Right kidney (tissue), 1 donor: ENCODE results near the gene RAMP1.

ENCODE experiments used
- DNase-seq: peaks from one replicate; pipeline ENCODE4 v3.0.0-alpha.2; 2016

Gene RAMP1

DNA sequence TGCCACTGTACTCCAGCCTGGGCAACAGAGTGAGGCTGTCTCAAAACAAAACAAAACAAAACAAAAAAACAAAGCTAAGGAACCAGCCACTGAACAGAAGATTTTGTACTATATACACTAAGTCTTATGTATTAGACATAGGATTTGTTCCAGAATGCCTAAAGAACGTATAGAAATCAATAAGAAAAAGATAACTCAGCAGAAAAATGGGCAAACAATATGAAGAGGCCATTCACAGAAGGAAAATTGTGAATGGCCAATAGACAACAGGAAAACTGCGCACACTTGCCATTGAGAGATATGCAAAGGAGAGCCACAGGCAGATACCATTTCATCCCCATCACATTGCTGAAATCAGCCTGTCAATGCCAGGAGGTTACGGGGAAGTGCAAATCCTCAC is 92.5 kb downstream of the RAMP1 start:
- DNase-seq, result no peak

DNA sequence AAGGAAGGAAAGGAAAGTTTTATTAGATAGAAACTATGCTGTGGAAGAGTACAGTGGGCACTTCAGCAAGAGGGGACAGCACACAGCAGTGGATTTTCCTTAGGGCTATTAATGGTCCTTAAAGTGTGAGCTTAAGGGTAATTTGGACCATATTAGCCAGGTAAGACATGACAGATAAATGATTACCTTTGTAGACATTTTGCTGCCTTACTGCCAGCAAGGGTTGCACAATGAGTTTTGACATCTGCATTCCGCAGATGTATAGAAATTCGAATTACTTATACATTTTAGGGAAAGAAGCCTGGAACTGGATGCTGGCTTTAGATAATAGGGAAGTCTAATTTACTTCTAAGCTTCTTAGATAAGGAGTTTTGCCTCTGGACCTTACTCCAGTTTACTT is 93.4 kb downstream of the RAMP1 start:
- DNase-seq, result no peak

DNA sequence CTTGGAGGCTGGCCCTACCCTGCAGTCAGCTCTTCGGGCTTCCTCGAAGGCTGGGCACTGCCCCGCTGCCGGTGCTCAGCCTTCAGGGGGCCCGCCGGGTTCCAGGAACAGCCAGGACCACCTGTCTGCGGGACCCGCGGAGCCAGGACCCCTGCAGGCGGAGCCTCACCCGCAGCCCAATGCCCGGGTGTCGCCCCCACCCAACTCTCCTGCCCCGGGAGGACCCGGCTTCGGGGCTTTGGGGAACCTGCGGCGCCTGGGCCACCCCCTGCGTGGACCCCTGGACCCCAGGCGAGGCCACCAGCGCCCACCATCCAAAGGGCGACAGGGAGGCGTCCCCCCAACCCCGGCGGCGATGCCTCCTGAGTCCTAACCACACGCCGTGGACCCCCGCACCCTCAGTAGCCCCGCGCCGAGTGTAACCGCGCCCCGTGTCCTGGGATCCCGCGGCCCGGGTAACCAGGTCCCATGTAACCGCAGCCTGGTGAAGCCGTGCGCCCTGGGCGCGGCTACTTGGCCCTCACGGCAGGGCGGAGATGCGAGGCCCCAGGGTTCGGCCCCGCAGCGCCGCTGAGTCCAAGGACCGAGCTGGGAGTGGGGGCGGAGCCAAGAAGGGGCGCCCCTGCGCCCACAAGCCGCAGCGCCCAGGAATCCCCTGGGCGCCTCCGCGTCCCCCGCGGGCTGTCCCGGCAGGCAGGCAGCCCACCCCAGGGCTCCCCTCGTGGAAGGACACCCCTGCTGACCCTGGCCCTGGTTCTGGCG is 96.4 kb downstream of the RAMP1 start:
- DNase-seq, result peak; percentile 51

DNA sequence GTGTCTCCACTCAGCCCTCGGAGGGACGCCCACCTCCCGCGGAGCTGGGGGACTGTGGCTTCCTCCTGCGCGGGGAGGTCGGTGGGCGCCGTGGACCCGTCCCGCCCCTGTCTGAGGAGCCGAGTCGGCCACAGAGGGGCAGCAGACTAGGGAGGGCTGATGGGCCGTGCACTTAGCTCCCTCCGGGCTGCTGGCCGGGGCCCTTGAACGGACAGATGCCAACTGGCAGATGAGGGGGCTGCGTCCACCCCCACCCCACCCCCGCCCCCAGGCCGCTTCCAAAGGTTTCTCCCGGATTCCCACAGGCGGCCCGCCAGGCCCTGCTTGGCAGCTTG is 96.9 kb downstream of the RAMP1 start:
- no peak for DNase-seq

DNA sequence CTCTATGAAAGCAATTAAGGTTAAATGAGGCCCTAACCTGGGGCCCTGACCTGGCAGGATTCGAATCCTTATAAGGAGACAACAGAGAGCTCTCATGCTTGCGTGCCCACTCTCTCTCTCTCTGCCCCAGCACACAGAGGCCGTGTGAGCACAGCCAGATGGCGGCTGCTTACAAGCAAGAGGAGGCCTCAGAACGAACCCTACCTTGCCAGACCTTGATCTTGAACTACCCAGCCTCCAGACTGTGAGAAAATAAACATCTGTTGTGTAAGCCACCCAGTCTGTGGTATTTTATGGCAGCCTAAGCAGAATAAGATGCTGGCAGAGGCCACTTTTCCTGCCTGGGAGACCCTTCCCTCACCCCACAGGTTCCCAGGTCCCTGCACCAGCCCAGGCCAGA is 102.2 kb downstream of the RAMP1 start:
- no peak for DNase-seq
